HepG2 (cell line): ENCODE data around the gene ZBTB45.

Experiments
- CCAR2 ChIP-seq: fragments of 200-400 bp; formaldehyde crosslinking; optimal IDR thresholded peaks from 2 replicates; pipeline ENCODE3; 2018; ENCODE audit warnings: low read depth, mild to moderate bottlenecking, low read length, moderate library complexity
- FOXM1 ChIP-seq: sonication (generic); formaldehyde crosslinking; IDR thresholded peaks from 2 replicates; pipeline ENCODE4 v1.5.0; 2020; ENCODE audit warnings: missing genetic modification reagents

DNA sequence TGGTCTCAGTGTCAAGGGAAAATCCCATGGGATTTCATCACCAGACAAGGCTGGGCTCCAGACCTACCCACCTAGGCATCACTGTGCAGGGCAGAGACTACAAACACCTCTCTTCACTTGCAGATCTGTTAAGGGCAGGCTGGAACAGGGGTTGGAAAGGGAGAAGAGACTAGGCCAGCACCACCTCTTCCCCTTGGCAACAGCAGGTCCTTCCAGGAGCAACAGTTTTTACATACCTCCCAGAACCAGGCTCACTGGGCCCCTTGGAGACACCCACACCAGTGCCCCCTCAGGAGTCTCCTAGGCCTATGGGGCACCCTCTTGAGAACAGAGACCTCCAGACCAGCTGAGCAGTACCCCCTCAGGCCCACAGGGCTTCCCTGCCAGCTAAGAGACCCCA lies 41.3 kb upstream of the ZBTB45 start:
- TF ChIP-seq FOXM1 (CRISPR knock-in tag) (no peak), CCAR2 (no peak)
